Measurements from ENCODE around the gene KCNMA1.

Gene KCNMA1

DNA sequence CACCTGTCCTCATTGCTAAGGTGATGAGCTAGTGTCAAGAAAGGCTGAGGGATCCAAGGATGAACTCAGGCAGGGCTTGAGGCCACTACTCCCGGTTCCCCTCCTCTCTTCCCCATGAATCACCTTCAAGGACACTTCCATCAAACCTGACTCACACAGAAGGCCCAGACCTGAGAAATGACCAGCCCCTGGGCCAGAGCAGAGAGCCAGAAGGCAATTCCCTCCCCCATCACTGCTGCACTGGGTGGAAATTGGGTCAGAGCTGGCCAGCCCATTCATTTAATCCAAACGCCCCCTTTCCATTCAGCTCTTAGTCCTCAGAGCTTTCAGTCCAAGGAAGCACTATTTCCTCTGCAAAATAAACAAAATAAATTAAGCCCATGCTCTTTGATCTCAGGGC lies 182.0 kb downstream of the KCNMA1 start:
- DNase-seq (ENCODE audit: low read depth in 2 of 2) = no peak

DNA sequence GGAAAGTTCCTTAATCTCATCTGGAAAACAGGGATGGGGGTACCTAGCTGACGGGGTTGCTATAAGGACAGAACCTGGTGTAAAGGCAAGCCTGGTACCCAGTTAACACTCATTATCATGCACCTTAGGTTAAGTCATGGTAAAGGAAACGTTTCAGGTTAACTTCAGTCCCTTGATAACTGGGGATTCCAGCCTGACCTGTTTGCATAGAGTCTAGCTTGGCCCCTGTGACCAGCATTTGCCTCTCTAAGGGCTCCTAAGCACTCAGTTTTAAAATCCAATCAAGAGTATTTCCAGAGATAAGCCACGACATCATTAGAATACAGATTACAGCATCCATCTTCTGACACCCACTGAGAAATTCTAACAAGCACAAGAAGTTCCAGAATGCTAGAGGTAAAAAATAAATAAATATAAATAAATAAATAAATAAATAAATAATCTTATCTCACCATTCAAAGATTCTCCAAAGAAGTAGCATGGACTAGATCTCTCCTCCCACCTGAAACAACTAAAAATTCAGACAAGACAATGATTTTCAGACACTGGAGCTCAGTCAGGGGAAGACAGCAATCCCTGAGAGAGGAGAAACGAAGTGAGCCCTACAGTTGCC lies 184.6 kb downstream of the KCNMA1 start:
- DNase-seq (ENCODE audit: low read depth in 2 of 2) = no peak

DNA sequence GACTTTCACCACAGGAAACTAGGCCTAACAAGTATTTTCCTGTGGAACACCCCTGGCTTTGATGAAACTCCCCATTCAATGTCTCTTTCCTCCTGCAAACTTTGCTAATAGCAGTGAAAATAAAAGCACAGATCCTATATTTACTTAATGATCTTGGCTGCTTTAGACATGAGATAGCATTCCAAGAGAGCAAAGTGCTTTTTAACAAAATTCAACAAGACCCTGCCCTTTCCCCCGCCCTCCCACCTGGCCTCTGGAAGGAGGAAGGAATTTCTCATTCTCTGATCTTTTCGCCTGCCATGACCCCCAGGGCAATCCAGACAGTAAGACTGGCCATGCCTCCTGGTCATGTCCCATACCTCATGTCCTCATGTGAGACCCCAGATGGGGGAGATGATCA lies 185.7 kb downstream of the KCNMA1 start:
- DNase-seq (ENCODE audit: low read depth in 2 of 2) = no peak

DNA sequence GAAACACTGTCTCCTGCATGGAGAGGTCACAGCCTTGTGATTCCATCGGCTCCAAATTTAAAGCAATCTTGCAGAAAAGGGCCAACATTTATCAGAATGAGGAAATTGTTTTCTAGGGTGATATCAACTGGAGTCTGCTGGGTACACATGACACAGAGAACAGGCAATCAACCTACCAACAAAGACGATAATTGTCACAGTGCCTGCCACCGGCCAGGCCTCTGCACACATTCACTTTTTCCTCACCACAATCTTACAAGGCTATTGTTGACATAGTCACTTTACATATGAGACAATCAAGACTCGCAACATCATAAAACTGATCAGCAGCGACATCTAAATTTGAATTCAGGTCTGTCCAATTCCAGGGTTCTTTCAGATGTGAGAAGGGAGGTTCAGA lies 189.4 kb downstream of the KCNMA1 start:
- no peak for DNase-seq (ENCODE audit: low read depth in 2 of 2)

DNA sequence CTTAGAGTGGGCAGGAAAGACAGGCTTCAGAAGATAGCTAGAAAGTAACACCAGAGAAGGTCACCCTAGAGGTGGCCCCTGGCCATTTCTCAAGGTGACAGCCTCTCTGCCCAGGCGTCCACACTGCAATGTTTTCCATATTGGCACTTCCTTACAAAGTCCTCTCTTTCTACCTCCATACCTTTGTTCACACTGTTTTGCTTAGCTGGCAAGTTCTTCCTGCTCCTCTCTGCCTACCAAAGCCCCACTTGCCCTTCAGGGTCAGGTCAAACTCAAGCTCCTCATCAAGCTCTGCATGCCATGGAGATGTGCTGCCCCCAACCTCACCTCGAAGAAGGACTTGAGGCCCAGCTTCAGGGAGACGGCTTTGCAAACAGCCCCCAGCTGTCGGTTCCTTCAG lies 190.9 kb downstream of the KCNMA1 start:
- DNase-seq (ENCODE audit: low read depth in 2 of 2) = no peak

DNA sequence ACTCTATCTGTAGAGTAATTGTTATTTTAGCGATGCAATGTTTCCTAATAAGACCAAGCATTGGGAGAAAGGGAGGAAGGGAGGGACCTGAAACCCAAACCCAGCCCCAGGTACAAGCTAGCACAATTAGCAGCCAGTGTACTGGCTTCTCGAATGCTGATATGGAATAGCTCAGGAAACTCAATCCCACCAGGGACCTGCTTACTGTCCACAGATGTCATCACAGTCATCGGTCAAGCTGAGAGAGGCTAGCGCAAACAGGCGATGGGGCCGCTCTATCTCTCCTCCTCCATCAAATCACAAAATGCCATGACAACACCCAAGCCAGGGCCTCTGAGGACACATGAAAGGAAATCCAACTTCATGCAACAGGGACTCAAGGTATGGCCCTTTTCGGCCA lies 192.1 kb downstream of the KCNMA1 start:
- DNase-seq (ENCODE audit: low read depth in 2 of 2) = no peak

DNA sequence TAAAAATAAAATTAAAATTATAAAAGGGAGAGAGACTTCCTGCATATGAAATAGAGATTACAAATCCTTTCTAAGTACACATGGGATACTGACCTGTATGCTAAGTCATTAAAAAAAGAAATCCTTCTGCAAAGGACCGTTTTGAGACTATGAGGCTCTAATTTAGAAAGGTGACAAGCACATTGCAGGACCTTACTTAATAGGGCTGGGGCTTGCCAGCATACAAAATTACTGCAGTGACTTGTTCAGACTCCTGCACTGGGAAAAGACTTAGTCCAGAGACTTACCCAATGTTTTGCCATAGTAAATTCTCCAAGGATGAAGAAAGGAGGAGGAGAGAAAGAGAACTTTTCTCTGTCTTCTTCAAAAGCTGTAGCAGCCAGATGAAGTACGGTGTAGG lies 193.6 kb downstream of the KCNMA1 start:
- no peak for DNase-seq (ENCODE audit: low read depth in 2 of 2)

DNA sequence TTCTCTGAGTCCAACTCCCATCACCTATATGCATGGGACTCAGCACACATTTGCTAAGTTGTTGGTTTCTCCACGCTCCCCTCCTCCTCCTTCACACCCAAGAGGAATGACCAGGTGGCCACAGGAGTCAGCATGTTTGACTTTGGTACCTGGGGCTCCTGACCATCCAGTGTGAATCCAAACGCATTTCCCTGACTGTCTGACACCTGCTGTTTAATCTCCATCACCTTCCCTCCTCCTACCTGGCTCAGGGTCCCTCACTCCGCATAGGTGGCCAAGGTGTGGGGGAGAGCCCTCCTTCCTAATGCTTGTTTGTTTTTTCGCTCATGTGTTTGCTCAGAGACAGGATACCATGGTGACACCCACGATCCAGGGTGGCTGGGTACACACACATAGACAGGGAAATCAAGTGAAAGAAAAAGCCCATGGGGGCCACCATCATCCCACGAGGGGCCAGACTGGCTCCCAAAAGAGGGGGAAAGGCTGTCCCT lies 194.9 kb downstream of the KCNMA1 start:
- no peak for DNase-seq (ENCODE audit: low read depth in 2 of 2)

DNA sequence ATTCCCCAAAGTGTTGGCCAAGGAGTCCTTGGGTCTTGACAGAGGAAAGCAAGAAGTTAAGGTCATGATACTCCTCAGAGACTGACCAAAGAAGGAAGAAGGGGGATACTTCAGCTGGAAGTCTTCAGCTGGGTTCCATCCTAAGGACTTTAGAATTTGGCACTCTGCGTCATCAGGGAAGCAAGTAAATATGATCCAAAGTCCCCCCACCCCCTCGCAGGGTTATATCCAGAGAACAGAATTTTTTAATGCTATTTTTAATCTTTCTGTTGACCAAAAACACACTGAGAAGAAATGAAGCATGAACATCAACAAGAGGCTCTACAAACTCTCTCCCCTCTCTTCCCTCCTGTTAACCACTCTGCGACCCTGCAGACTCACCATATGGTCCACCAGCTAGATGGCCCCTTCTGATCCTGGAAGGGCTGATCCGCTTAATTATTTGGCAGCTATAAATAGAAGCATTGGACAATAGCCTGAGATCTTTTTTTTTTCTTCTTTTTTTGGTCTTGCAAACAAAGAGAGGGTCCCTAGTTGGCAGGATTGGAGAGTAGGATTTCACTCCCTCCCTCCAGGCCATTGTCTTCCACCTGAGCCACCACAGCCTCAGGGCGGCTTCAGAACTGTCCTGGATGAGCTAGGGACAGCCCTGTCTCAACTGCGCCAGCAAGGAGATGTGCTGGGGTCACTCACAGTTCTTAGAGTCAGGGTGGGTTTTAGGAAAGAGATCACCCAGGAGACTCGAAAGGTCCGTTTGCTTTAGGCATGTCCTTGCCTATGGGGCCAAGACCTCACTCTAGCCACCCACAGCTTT lies 196.0 kb downstream of the KCNMA1 start:
- no peak for DNase-seq (ENCODE audit: low read depth in 2 of 2)

DNA sequence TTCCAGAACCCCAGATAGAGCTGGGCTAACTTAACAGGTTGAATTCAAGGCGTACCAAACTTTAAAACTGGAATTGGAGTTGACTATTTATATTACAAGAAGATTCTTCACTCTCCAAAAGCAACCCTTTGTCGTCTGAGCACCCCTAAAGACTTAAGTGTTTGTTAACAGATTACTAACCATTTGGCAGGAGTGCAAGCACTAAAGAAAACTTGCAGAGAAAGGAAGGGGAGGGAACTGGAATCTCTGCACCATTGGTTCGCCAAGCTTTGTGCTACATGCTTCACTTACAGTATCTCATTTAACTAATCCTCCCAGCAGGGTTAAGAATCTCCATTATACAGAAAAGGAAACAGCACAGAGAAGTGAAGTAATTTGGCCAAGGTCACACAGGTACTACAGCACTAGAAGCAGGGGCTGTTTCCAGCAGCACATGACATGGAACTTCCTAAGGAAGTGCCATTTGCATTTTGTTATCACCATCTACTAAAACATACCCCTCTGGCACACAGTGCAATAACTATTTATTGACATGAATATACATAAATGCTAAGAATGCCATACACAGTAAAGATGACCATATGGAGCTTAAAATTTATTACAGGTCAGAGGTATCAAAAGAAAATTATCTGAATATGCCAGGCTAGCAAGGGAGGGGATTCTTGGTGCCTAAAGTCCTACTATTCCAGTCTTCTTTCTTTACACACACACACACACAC lies 201.2 kb downstream of the KCNMA1 start:
- DNase-seq (ENCODE audit: low read depth in 2 of 2) = no peak

DNA sequence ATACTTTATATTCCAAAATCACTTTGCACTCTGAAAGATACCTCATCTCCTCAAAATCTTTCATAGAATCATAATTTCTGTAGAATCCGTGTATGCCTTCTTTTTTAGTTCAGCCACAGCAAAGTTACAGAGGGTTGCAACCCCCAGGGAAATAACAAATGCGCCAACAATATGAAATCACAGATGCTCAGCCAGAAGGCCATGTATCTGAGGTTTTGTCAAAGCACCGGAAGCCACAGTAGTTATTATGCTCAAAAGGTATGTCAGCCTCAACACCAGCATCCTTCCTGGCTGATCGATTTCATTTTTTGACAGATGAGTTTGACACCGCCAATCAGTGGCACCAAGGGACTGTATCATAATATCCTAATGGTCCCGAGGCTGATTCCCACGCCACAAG lies 204.1 kb downstream of the KCNMA1 start:
- no peak for DNase-seq (ENCODE audit: low read depth in 2 of 2)

DNA sequence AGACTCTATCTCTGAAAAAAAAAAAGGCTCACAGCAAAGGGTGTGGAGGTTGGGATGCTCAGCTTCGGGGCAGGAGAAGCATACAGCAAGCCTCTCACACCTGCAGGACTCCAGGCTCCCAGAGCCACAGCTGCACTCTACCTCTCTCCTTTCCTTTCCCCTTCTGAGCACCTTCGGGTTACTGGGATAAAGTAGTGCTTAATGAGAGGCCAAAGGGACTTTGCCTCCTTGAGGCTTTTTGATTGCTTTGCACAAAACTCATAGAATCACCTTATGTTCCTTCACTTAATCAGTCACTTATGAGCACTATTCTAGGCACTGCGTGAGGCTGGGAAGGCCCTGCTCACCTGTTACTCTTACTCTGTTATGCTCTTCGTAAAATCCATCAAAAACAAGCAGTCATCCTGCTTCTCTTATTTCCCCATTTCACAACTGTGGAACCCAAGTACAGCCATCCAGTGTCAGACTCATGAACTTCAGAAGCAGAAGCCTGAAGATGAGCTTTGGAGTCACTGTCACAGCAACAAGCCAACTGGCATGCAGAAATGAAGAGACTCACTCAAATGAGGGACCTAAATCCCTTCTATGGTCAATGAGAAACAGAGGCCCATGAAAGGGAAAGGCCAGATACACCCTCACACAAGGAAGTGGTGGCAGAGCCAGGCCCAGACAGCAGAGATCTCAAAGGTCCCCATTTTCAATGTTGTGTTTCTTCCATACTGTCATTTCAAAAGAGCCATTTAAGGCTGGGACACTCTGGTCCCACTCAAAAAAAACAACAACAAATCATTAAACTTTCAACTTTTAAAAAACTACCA lies 205.4 kb downstream of the KCNMA1 start:
- DNase-seq (ENCODE audit: low read depth in 2 of 2) = no peak

DNA sequence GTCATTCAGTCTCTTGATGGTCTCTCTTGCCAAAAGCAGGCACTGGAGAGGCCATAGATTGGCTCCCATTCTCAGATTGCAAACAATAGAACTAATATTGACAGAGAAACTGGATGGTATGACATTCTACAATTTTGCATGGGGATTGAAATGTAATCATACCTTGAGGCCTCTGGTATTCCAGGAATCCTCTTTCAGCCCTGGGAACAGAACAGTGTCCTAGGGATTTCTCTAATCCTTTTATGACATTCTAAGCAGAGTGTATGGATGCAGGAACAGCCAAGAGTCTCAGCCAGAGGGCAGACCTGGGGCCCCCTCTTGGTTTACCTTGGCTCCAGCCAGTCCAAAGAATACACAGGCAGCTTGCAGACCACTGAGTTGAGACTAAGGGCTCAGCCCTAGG lies 206.4 kb downstream of the KCNMA1 start:
- DNase-seq (ENCODE audit: low read depth in 2 of 2) = no peak

DNA sequence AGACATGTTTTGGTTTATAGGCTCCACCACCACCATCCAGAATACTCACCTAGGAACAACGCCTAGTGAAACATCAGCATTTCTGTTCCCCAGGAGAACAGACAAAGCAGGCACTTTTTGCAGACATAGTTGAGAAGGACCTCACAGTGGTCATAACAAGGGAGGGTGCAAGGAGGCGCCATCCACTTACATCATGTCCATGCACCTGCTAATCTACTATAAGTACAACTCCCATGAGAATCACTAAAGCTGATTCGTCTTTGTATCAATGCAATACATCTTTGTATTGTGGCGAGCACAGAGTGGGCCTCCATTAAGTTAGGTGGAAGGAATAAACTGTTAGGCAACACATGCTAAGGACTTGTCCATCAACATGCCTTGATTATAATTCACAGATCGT lies 207.1 kb downstream of the KCNMA1 start:
- DNase-seq (ENCODE audit: low read depth in 2 of 2) = no peak

DNA sequence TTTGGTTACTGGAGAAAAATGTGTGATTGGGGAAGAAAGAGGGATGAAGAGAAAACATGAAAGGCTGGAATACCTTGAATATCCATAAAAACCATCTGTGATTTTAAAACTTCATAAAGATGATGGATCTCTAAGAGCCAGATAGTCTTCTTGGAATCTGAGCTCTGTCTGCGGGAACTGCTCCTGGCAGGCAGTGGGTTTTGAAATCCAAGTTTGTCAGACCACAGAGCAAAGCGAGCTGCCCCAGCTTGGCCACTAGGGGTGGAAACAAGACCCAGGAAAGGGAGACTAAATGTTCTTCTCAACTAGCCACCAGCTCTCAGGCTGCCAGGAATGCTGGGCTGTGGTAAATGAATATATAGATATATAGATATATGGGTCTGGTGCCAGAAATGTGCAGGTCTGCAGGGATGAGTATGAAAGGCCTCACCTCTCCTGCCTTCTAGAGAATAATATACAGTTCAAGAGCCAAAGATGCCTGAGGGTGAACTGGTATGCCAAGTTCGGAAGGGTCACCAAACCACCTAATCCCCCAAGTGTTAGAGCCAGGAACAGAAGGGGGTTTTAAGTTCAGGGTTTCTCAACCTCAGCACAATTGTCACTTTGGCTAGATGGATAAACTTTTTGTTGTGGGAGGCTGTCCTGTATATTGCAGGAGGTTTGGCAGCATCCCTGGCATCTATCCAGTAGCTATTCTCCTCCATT lies 208.8 kb downstream of the KCNMA1 start:
- peak in 1 of 2 experiments; percentile 43 for DNase-seq (ENCODE audit: low read depth in 2 of 2)

DNA sequence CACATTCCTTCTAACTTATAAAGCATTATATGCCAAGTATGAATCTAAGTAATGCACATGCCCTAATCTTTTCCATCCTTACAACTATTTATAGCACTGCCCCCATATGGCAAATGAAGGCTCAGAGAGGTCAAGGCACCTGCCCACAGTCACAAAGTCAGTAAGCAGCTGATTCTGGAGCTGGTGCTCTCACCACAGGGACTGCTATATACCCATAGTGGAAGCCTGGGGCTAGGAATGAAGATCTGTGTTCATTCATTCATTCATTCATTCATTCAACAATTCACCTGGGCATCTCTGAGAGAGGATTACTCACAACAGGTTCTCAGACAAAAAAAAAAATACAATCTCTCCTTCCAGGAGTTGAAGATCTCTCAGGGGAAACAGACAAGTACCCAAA lies 213.4 kb downstream of the KCNMA1 start:
- no peak for DNase-seq (ENCODE audit: low read depth in 2 of 2)

DNA sequence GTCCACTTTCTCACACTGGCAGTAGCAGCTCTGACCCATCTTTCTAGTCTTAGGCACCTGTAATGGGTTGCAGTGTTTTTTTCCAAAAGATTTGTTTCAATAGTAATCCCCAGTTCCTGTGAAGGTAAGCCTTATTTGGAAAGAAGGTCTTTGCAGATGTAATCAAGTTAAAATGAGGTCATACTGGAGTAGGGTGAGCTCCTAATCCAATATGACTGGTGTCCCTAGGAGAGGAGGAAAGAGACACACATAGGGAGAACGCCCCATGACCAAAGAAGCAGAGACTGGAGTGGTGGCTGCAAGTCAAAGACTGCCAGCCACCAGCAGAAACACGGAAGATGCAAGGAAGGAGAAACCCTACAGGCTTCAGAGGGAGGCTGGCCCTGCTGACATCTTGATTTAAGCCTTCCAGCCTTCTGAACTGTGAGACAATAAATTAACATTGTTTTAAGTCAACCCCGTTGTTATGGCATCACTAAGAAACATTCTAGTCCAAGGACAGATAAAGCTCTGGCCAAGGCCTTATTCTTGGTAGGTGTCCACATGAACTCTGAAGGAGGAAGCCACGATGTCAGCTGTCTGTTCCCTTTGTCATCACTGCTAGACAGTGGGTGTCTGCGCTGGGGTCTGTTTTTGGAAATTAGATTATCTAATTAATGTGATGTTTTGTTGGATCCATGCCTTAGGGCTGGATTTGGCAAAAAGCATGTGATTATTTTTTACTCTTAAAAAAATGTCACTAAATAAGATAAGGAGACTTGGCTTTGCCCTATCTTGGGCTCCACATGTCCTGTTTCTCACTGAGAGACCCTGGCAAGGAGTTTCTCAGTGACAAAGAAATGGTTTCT lies 214.9 kb downstream of the KCNMA1 start:
- DNase-seq (ENCODE audit: low read depth in 2 of 2) = no peak

DNA sequence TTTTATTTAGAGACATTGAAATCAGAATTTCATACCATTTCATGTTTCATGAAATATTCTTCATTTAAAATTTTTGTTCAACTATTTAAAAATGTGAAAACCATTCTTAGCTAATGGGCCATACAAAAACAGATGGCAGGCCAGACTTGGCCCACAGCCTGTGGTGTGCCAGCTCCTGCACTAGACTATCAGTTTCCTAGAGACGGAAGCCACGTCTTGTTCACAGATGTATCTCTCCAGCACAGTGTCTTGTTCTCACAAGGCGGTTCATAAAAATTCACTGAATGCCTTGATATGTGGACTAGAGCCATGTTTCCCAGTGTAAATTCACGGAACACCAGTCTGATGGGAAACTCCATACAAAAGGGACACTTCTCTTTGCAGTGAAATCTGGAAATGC lies 216.0 kb downstream of the KCNMA1 start:
- DNase-seq (ENCODE audit: low read depth in 2 of 2) = no peak

DNA sequence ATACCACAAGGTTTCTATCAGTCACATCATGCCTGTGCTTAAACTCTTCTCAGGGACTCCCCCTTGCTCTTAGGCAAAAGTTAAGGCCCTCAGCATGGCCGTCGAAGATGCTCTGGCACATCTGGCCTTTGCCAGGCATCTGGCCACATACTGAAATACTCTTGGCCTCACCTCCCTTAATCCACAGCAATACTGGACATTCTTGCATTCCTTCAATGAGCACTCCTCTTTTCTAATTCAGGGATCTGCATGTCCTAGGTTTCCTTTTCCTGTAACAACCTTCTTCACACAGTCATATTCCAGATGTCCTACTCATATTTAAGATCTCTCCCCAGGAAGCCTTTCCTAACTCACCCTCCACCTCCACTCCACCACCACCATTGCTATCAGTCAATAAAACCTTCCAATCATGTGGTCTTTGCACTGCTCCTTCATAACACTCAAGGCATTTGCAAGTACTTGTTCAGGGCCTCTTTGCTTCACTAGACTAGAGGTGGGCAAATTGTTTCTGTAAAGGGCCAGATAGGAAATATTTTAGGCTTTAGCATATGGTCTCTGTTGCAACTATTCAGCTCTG lies 216.6 kb downstream of the KCNMA1 start:
- no peak for DNase-seq (ENCODE audit: low read depth in 2 of 2)

DNA sequence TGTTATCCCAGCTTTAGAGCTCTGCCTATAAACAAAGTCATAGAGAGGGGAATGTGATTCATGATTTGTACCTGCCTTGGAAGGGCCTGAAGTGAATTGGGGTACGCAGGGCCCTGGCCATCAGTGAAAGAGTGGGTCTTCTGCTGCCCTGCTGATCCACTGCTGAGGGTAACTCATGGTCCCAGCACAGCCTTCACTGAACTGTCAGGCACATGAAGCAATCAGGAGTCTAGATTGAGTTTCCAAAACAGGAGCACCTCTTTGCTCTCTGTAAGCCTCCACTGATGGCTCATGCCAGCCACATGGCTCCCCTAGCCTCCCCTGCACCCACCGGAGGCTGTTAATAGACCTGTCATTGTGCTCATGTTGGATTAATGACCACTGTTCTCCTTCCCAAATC lies 217.6 kb downstream of the KCNMA1 start:
- DNase-seq (ENCODE audit: low read depth in 2 of 2) = no peak
